GM18861 (cell line): ENCODE measurements around the gene CNNM4.

Source experiments
- ATAC-seq: cut with Tn5 transposase; IDR thresholded peaks from one replicate; pipeline ENCODE4 v1.9.1; 2021; ENCODE audit not compliant: unreplicated experiment

CNNM4 gene

GRCh38 chr2:96758987-96759386, 1.7 kb upstream of the CNNM4 start:
- ATAC-seq, result no peak

- ATAC-seq, result no peak
Observed at GRCh38 chr2:96759548-96759947, 1.2 kb upstream of the CNNM4 start.

- ATAC-seq, result no peak
Observed at GRCh38 chr2:96760986-96761832, 507 bp downstream of the CNNM4 start.

GRCh38 chr2:96762529-96763311, 2.0 kb downstream of the CNNM4 start:
- ATAC-seq, result no peak

- no peak for ATAC-seq
Observed at GRCh38 chr2:96763511-96764252, 3.0 kb downstream of the CNNM4 start.

GRCh38 chr2:96764253-96764637, 3.5 kb downstream of the CNNM4 start:
- no peak for ATAC-seq

GRCh38 chr2:96767135-96767871, 6.6 kb downstream of the CNNM4 start:
- ATAC-seq, result no peak

- no peak for ATAC-seq
Observed at GRCh38 chr2:96768083-96768561, 7.4 kb downstream of the CNNM4 start.

- no peak for ATAC-seq
Observed at GRCh38 chr2:96769814-96770213, 9.1 kb downstream of the CNNM4 start.

- ATAC-seq, result no peak
Observed at GRCh38 chr2:96770442-96771202, 9.9 kb downstream of the CNNM4 start.

GRCh38 chr2:96771796-96772618, 11.3 kb downstream of the CNNM4 start:
- ATAC-seq, result no peak

- ATAC-seq, result no peak
Observed at GRCh38 chr2:96772903-96773671, 12.4 kb downstream of the CNNM4 start.

- no peak for ATAC-seq
Observed at GRCh38 chr2:96773922-96774321, 13.2 kb downstream of the CNNM4 start.

GRCh38 chr2:96775160-96775559, 14.5 kb downstream of the CNNM4 start:
- no peak for ATAC-seq

- no peak for ATAC-seq
Observed at GRCh38 chr2:96783388-96783787, 22.7 kb downstream of the CNNM4 start.

- ATAC-seq, result no peak
Observed at GRCh38 chr2:96787411-96787810, 26.7 kb downstream of the CNNM4 start.

- ATAC-seq, result no peak
Observed at GRCh38 chr2:96788442-96789244, 27.9 kb downstream of the CNNM4 start.

- no peak for ATAC-seq
Observed at GRCh38 chr2:96789245-96789617, 28.5 kb downstream of the CNNM4 start.
